Middle frontal gyrus (tissue), 1 donor: Measurements from ENCODE around the gene SLC35D2.
A peak's percentile ranks its signal among the peaks of the same experiment; 100 is the strongest.
"Not testable (repeated sequence)": the region's sequence is repeated elsewhere in the genome, so short reads cannot be mapped to it uniquely, and the experiment has no call there.

Source experiments
- DNase-seq: peaks from one replicate; pipeline ENCODE4 v3.0.0-alpha.2; 2015; ENCODE audit warnings: low spot score; ENCODE audit errors: extremely low spot score

SLC35D2 gene

DNA sequence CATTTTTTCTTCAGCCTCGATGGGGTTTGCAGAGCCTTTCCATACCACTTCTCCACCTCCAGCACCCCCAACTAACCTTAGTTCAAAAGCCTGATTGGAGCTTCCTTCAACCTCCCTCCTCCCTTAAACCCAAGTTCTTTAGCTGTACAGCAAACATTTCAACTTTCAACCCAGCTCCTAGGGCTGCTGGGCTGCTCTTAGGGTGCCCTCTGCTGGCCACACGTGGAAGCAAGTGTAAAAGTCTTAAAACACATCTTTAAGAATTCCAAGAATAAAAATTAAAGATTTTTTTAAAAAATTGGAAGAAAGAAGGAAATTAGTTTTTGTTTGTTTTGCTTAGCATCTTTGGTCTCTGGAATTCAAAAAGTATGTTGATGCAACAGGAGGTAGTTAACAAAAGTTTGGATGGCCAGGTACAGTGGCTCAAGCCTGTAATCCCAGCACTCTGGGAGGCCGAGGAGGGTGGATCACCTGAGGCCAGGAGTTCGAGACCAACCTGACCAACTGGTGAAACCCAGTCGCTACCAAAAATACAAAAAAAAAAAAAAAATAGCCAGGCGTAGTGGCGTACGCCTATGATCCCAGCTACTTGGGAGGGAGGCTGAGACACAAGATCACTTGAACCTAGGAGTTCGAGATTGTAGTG, 66.1 kb downstream of the SLC35D2 start:
- peak; percentile 22 for DNase-seq

DNA sequence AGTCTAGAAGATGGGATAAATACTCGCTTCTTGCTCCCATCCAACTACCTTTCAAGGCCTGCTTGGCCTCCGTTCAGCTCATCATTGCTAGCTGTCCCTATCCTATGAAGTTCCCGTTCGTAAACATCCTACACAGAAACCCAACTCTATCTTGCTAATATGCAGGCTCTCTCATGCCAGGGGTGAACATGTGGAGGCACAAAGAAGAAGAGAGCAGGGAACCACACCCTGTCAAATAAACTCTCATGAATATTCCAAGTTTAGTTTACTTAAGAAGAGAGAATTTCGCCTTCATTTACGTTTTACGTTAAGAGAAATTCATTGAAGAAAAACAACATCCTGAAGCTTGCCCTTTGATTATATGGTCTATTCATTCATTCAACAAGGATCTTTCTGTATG, 73.7 kb downstream of the SLC35D2 start:
- DNase-seq = no peak

DNA sequence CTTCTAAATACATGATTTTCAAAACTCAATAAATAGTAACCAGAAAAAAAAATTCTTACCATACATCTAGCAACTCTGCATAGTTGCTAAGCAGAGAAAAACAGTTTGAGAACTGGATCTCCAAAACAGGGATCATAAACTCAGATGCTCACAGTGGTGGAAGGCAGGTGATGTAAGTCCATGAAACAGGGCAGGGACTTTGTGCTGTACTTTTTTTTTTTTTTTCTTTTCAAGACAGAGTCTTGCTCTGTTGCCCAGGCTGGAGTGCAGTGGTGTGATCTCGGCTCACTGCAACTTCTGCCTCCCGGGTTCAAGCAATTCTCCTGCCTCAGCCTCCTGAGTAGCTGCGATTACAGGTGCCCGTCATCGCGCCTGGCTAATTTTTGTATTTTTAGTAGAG, 76.6 kb downstream of the SLC35D2 start:
- not testable (repeated sequence) for DNase-seq

GRCh38 chr9:96305171-96305570, 78.3 kb downstream of the SLC35D2 start:
- DNase-seq = no peak

- no peak for DNase-seq
These were observed 79.3 kb downstream of the SLC35D2 start for GRCh38 chr9:96304230-96304629.

DNA sequence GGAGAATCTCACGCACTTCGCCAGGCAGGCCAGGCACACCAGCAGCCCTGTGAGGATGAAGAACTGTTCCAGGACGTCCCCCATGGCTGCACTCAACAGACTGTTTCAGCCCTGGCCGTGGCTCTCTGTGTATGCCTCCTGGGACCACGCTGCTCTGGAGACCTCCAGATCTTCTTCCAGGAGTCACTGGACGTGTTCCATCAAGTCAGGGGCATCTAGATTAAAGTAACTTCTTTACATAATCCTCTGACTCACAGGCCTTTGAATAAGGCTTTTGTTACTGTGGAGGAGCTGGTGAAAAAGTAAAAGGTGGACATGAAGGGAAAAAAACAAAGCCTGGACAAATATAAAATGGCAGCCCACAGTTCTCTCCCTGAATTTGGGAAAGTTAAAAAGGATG, 81.5 kb downstream of the SLC35D2 start, which contains the start of gene HSD17B3:
HSD17B3 (minus strand) TSS at position 156 of the 400 bp plus-strand sequence; CDS start at position 84, 72 bp downstream.
- no peak for DNase-seq

DNA sequence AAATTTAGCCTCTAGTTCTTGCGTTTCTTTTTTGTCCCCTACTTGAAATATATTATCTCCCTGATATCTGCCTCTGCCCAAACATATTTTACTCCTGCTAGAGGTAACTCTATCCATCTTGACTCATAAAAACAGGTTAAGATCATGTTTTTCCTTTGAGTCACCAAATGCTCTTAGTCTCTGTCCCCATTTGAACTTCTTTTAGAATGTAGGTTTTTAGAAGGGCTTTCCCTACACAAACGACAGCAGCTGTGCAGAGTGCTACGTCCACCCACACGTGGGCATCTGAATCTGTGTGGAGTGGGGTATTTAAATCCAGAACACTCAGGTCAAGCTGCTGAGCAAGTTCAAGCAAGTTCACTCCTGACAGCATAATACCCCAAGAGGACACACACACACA, 83.7 kb downstream of the SLC35D2 start:
- DNase-seq = no peak

DNA sequence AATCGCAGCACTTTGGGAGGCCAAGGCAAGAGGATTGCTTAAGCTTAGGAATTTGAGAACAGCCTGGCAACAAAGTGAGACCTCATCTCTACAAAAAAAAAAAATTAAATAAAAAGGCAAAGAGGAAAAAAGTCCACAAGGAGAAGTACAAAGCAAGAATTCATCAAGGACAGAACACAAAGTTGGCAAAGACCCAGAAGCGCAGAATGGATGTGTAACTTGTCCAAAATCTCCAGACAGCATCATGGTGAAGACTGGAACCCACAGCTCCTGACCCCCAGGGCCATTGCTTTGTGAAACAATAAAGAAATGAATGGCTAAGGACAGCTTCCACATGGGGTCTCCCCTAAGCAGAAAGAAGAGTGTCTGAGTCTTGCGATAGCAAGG, 89.4 kb downstream of the SLC35D2 start:
- no peak for DNase-seq

DNA sequence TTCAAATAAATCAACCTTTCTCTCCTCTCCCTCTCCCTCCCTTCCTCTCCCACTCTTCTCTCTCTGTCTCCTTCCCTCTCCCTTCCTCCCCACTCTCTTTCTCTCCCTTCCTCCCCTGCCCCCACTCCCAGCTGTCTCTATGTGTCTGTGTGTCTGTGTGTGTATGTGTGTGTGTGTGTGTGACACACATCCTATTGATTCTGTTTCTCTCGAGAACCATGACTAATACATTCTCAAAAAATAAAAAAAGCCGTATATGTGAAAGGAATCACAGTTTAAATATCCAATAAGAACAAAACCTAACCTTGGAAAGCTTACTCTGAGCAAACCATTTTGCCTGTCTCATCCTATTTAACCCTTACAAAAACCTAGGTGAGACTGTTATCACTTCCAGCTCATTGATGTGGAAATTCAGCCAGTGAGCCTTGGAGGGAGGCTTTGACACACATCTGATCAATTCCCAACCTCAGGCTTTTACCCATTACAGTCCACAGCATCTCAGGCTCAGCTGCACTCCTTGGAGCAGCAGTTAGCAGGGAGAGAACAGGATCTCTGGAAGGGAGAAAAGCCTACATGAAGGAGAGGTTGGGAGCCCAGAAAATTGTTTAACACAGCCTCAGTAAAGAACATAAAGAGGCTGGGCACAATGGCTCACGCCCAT, 89.9 kb downstream of the SLC35D2 start:
- peak; percentile 6 for DNase-seq

- no peak for DNase-seq
These were observed 94.1 kb downstream of the SLC35D2 start for GRCh38 chr9:96289392-96289791.

DNA sequence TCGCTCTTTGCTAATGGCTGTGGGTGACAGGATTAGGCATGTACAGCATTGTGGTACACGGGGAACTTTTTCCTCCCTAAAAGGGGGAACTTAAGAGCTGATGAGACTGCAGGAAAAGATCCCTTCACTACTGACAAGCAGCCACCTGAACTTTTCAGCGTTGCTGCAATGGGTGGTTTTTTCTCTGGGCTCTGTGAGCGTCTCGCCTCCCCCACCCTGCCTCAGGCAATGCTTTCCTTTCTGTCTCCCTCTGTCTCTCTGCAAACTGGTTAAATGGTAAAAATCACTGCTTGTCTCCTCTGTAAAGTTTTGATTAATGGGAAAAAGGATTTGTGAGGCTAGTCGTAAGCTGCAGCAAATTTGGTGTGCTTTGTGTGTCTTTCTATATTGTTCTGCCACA, 101.9 kb downstream of the SLC35D2 start:
- DNase-seq = no peak

GRCh38 chr9:96279932-96280331, 103.6 kb downstream of the SLC35D2 start:
- no peak for DNase-seq

GRCh38 chr9:96274939-96275338, 108.6 kb downstream of the SLC35D2 start:
- DNase-seq = no peak
